ENCODE results near the gene SLC9C1.

SLC9C1 gene

GRCh38 chr3:112334691-112335433 is 40.8 kb upstream of the SLC9C1 start:
- no peak for FAIRE-seq
- no peak for TF ChIP-seq CTCF (IDR thresholded peaks at IDR 0.05; ENCODE audit: insufficient read depth, missing control alignments)

GRCh38 chr3:112333381-112334317 is 39.6 kb upstream of the SLC9C1 start:
- TF ChIP-seq CTCF (IDR thresholded peaks at IDR 0.05; ENCODE audit: insufficient read depth, missing control alignments): no peak
- DNase-seq (ENCODE audit: insufficient read length, low spot score) (no peak), FAIRE-seq (peak; percentile 6)

More at GRCh38 chr3:112334691-112335433, 40.8 kb upstream of the SLC9C1 start:
- DNase-seq (ENCODE audit: insufficient read length, low spot score): no peak

- no peak for TF ChIP-seq CTCF (IDR thresholded peaks at IDR 0.05; ENCODE audit: insufficient read depth, missing control alignments)
- FAIRE-seq (no peak), DNase-seq (ENCODE audit: insufficient read length, low spot score) (no peak)
Observed at GRCh38 chr3:112333002-112333380, 39.0 kb upstream of the SLC9C1 start, which contains the start of gene CD200. CD200 (plus strand) TSS chr3:112333156; CDS start chr3:112333213, 57 bp downstream.

GRCh38 chr3:112331851-112332250 is 37.8 kb upstream of the SLC9C1 start:
- no peak for FAIRE-seq
- no peak for TF ChIP-seq CTCF (IDR thresholded peaks at IDR 0.05; ENCODE audit: insufficient read depth, missing control alignments)
- no peak for DNase-seq (ENCODE audit: insufficient read length, low spot score)

GRCh38 chr3:112327371-112327951 is 33.4 kb upstream of the SLC9C1 start:
- FAIRE-seq: peak; percentile 63
- TF ChIP-seq CTCF (IDR thresholded peaks at IDR 0.05; ENCODE audit: insufficient read depth, missing control alignments): peak; percentile 74
- no peak for DNase-seq (ENCODE audit: insufficient read length, low spot score)

GRCh38 chr3:112321867-112322652 is 28.0 kb upstream of the SLC9C1 start:
- DNase-seq (ENCODE audit: insufficient read length, low spot score) (no peak), FAIRE-seq (no peak)
- no peak for TF ChIP-seq CTCF (IDR thresholded peaks at IDR 0.05; ENCODE audit: insufficient read depth, missing control alignments)
